Endodermal cell (in vitro differentiated cells): ENCODE results near the gene FUT4. TPM values are rescaled to one million over a fixed set of nuclear protein-coding genes. Genes with fewer than 3 reads are reported as not detected.

Experiments used
- DNase-seq: peaks from one replicate; pipeline ENCODE4 v3.0.0-alpha.2; 2017
- H3K27ac ChIP-seq: 2 replicates; pipeline ENCODE4 v1.5.1; 2013; ENCODE audit warnings: mild to moderate bottlenecking, low read depth, low read length, moderate library complexity
- H3K27me3 ChIP-seq: 2 replicates; pipeline ENCODE4 v1.6.1; 2013; ENCODE audit warnings: mild to moderate bottlenecking, low read length, moderate library complexity; ENCODE audit not compliant: insufficient read depth, control insufficient read depth, poor library complexity, severe bottlenecking
- H3K36me3 ChIP-seq: 2 replicates; pipeline ENCODE4 v1.7.0; 2013; ENCODE audit warnings: mild to moderate bottlenecking, low read length, moderate library complexity; ENCODE audit not compliant: control insufficient read depth, insufficient read depth
- H3K4me1 ChIP-seq: one replicate; pipeline ENCODE4 v1.7.0; 2013; ENCODE audit warnings: low read length; ENCODE audit not compliant: control insufficient read depth, insufficient read depth
- H3K4me3 ChIP-seq: 2 replicates; pipeline ENCODE4 v1.5.1; 2013; ENCODE audit warnings: mild to moderate bottlenecking, low read length, moderate library complexity
- H3K9ac ChIP-seq: 2 replicates; pipeline ENCODE4 v1.6.1; 2013; ENCODE audit warnings: mild to moderate bottlenecking, low read length, moderate library complexity; ENCODE audit not compliant: poor library complexity, severe bottlenecking; ENCODE audit errors: extremely low read depth
- H3K9me3 ChIP-seq: 2 replicates; pipeline ENCODE4 v1.6.1; 2013; ENCODE audit warnings: mild to moderate bottlenecking, low read length, moderate library complexity; ENCODE audit not compliant: control insufficient read depth
- H3K27ac Mint-ChIP-seq: 2 replicates; pipeline ENCODE4 v1.8.0; 2020; ENCODE audit warnings: mixed read lengths
- H3K27me3 Mint-ChIP-seq: 2 replicates; pipeline ENCODE4 v1.8.0; 2021; ENCODE audit warnings: mild to moderate bottlenecking, mixed read lengths; ENCODE audit not compliant: insufficient read depth
- H3K36me3 Mint-ChIP-seq: 2 replicates; pipeline ENCODE4 v1.8.0; 2020; ENCODE audit warnings: low read depth, mixed read lengths
- H3K4me1 Mint-ChIP-seq: 2 replicates; pipeline ENCODE4 v1.8.0; 2020; ENCODE audit warnings: mixed read lengths
- H3K4me3 Mint-ChIP-seq: 2 replicates; pipeline ENCODE4 v1.8.0; 2020; ENCODE audit warnings: mild to moderate bottlenecking, moderate library complexity, mixed read lengths
- H3K9me3 Mint-ChIP-seq: 2 replicates; pipeline ENCODE4 v1.8.0; 2020; ENCODE audit warnings: mild to moderate bottlenecking, mixed read lengths
- CTCF ChIP-seq: fragments of 200-600 bp; sonication (generic); conservative IDR thresholded peaks from 2 replicates; pipeline ENCODE4 v1.5.0; 2021; ENCODE audit warnings: antibody characterized with exemption, mild to moderate bottlenecking
- WGBS, 2 experiments: methylation state at CpG; one replicate each; pipeline versions ENCODE4 v1.1.5 to v1.1.7; 2013; ENCODE audit warnings: missing lambda C conversion rate in 2 of 2, mixed read lengths in 1 of 2; ENCODE audit not compliant: insufficient coverage in 1 of 2, insufficient read length in 1 of 2; 5-methylcytosine and 5-hydroxymethylcytosine counted together
- total RNA-seq, 2 donors: library from RNA; stranded (reverse); fragmentation: NEBNext Ultra II Directional in 1 of 2; extraction: Animal tissue kit (Norgen Biotek cat#: 25700) in 1 of 2; gene quantifications; 2 replicates in 1 of 2; 3 replicates in 1 of 2; pipeline ENCODE4 v1.2.1, GENCODE V29; 2021

Gene FUT4
- total RNA-seq, 2 donors from 2014 or later = 2.8 to 5.4 TPM

- H3K27ac Mint-ChIP-seq = no peak overlapping the region
- peaks cover 12% of the 10 kb centered on the region for H3K4me1 Mint-ChIP-seq
- H3K4me3 Mint-ChIP-seq = no peak overlapping the region
- Histone ChIP-seq H3K9me3 (no peaks in the 10 kb centered on the region), H3K36me3 (no peaks in the 10 kb centered on the region), H3K27me3 (peaks cover 38% of the 10 kb centered on the region), H3K9ac (no peak overlapping the region), H3K27ac (no peak overlapping the region), H3K4me3 (no peak overlapping the region), H3K4me1 (no peaks in the 10 kb centered on the region)
- no peaks in the 10 kb centered on the region for H3K36me3 Mint-ChIP-seq
- DNase-seq = no peak
- H3K9me3 Mint-ChIP-seq = no peaks in the 10 kb centered on the region
- WGBS, 2 experiments = 98 to 100% methylated on average over 1 of the region's 1 CpG
- peaks cover 58% of the 10 kb centered on the region for H3K27me3 Mint-ChIP-seq
- peak; percentile 28 for TF ChIP-seq CTCF
These were observed 3.2 kb downstream of the FUT4 start for GRCh38 chr11:94546886-94547285.

DNA sequence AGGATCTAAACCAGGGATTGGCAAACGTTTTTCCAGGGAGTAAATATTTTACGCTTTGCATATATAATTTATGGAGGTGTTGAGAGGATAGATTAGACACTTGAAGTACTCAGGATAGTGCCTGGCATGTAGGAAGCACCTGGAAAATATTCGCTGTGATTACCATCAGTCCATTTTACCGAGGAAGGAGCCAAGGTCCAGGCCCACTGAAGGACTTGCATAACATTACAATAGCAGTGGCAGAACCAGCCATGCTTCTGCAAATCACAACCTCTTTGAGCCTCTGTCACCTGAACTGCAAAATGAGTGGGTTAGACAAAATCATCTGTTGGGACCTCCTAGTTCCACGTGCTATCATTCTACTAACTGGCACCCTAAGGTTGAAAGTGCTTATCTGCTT, 5.4 kb downstream of the FUT4 start:
- 88 to 93% methylated on average over 4 to 5 of the region's 5 CpGs for WGBS, 2 experiments

GRCh38 chr11:94550513-94550912, 6.8 kb downstream of the FUT4 start:
- no peaks in the 10 kb centered on the region for H3K9me3 ChIP-seq
- H3K27me3 ChIP-seq = peaks cover 15% of the 10 kb centered on the region
- H3K36me3 Mint-ChIP-seq = no peaks in the 10 kb centered on the region
- H3K4me1 ChIP-seq = no peaks in the 10 kb centered on the region
- H3K27ac Mint-ChIP-seq = no peak overlapping the region
- no peak overlapping the region for H3K4me3 Mint-ChIP-seq
- no peak for DNase-seq
- no peak overlapping the region for H3K4me3 ChIP-seq
- H3K27me3 Mint-ChIP-seq = peaks cover 38% of the 10 kb centered on the region
- H3K4me1 Mint-ChIP-seq = peaks cover 8% of the 10 kb centered on the region
- peaks cover 2% of the 10 kb centered on the region for H3K9me3 Mint-ChIP-seq
- 89 to 91% methylated on average over 3 to 4 of the region's 4 CpGs for WGBS, 2 experiments
- H3K36me3 ChIP-seq = no peaks in the 10 kb centered on the region
- H3K9ac ChIP-seq = no peak overlapping the region
- H3K27ac ChIP-seq = no peak overlapping the region
- no peak for TF ChIP-seq CTCF

More for the DNA sequence above, 5.4 kb downstream of the FUT4 start:
- no peaks in the 10 kb centered on the region for H3K9me3 ChIP-seq
- H3K4me3 ChIP-seq = no peak overlapping the region
- H3K27me3 ChIP-seq = peaks cover 29% of the 10 kb centered on the region
- H3K36me3 ChIP-seq = no peaks in the 10 kb centered on the region
- Mint-ChIP-seq H3K9me3 (peaks cover 2% of the 10 kb centered on the region), H3K4me1 (peaks cover 12% of the 10 kb centered on the region), H3K36me3 (no peaks in the 10 kb centered on the region), H3K27ac (no peak overlapping the region), H3K27me3 (peaks cover 47% of the 10 kb centered on the region), H3K4me3 (no peak overlapping the region)
- no peak overlapping the region for H3K27ac ChIP-seq
- H3K4me1 ChIP-seq = no peaks in the 10 kb centered on the region
- no peak for TF ChIP-seq CTCF
- H3K9ac ChIP-seq = no peak overlapping the region
- no peak for DNase-seq
